ENCODE data around the gene DMRTB1.

GRCh38 chr1:53432611-53433010 lies 26.6 kb upstream of the DMRTB1 start:
- TF ChIP-seq GATA3 (IDR thresholded peaks at IDR 0.05; ENCODE audit: low read depth, low read length) (no peak), GATA2 (IDR thresholded peaks at IDR 0.05; ENCODE audit: low read depth, low read length) (no peak)
